GM12892 (cell line): ENCODE data around the gene LYPD4.

ENCODE experiments used
- POLR2AphosphoS5 ChIP-seq: IDR thresholded peaks from 2 replicates; pipeline ENCODE4 v1.6.1; 2011; ENCODE audit warnings: low read depth, low read length, control low read depth
- TAF1 ChIP-seq: IDR thresholded peaks from 2 replicates; pipeline ENCODE4 v1.6.1; 2011; ENCODE audit warnings: low read depth, mild to moderate bottlenecking, control low read depth, low read length, borderline replicate concordance

DNA sequence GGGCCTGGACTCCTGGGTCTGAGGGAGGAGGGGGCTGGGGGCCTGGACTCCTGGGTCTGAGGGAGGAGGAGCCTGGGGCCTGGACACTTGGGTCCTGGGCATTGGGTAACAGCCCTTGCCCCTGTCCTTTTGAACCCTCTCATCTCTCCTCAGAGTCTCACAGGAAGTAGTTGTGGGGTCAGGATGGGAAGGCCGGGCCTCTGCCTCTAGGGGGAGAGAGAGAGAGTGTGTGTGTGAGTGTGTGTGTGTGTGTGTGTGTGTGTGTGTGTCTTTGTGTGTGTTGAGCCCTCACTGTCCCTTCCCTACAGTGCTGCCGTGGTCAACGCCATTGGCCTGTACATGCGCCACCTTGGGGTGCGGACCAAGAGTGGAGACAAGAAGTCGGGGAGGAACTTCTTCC is 49.4 kb upstream of the LYPD4 start:
- TF ChIP-seq POLR2AphosphoS5 (no peak), TAF1 (no peak)
